GM12878 (cell line): Measurements from ENCODE around the gene DCUN1D4. TPM values are rescaled to one million over a fixed set of nuclear protein-coding genes. Genes with fewer than 3 reads are reported as not detected.

Source experiments
- ATF2 ChIP-seq: IDR thresholded peaks from 2 replicates; pipeline ENCODE4 v1.6.1; 2012; ENCODE audit warnings: low read length, inconsistent platforms
- BHLHE40 ChIP-seq, 2 experiments: fragments of 450-650 bp in 1 of 2; IDR thresholded peaks; 2 replicates each; pipeline ENCODE4 v1.6.1; 2011 to 2017; ENCODE audit warnings: low read depth in 2 of 2, borderline replicate concordance in 1 of 2, improper control_type of control experiment in 1 of 2, low read length in 1 of 2, mild to moderate bottlenecking in 1 of 2
- CBFB ChIP-seq: IDR thresholded peaks from 2 replicates; pipeline ENCODE4 v1.6.1; 2016; ENCODE audit warnings: antibody characterized with exemption, low read depth
- CREB1 ChIP-seq: IDR thresholded peaks from 2 replicates; pipeline ENCODE4 v1.6.1; 2012; ENCODE audit warnings: low read depth, mild to moderate bottlenecking, inconsistent platforms
- HCFC1 ChIP-seq: fragments of 150-350 bp; IDR thresholded peaks from 2 replicates; pipeline ENCODE4 v1.6.1; 2014; ENCODE audit warnings: low read length
- IKZF1 ChIP-seq: fragments of 450-650 bp; conservative IDR thresholded peaks from 2 replicates; pipeline ENCODE4 v1.6.1; 2017; ENCODE audit warnings: antibody characterized with exemption, mild to moderate bottlenecking
- IKZF2 ChIP-seq, 2 experiments: fragments of 450-650 bp; IDR thresholded peaks; 2 replicates each; pipeline ENCODE4 v1.6.1; 2017; ENCODE audit warnings: mild to moderate bottlenecking in 2 of 2, moderate library complexity in 2 of 2
- NFXL1 ChIP-seq: fragments of 450-650 bp; IDR thresholded peaks from 2 replicates; pipeline ENCODE4 v1.6.1; 2017; ENCODE audit warnings: antibody characterized with exemption, mild to moderate bottlenecking, borderline replicate concordance
- NR2C1 ChIP-seq: fragments of 450-650 bp; IDR thresholded peaks from 2 replicates; pipeline ENCODE4 v1.6.1; 2017; ENCODE audit warnings: antibody characterized with exemption, mild to moderate bottlenecking, moderate library complexity
- RUNX3 ChIP-seq: IDR thresholded peaks from 2 replicates; pipeline ENCODE4 v1.6.1; 2012; ENCODE audit warnings: low read length, inconsistent platforms
- SMAD5 ChIP-seq: IDR thresholded peaks from 2 replicates; pipeline ENCODE4 v1.6.1; 2016; ENCODE audit warnings: antibody characterized with exemption, low read depth
- SREBF1 ChIP-seq: IDR thresholded peaks from 2 replicates; pipeline ENCODE4 v1.6.1; 2012; ENCODE audit warnings: mild to moderate bottlenecking, low read length
- ZBTB40 ChIP-seq: fragments of 450-650 bp; IDR thresholded peaks from 2 replicates; pipeline ENCODE4 v1.6.1; 2016; ENCODE audit warnings: mild to moderate bottlenecking, moderate library complexity, borderline replicate concordance
- ZNF687 ChIP-seq: fragments of 450-650 bp; IDR thresholded peaks from 2 replicates; pipeline ENCODE4 v1.6.1; 2017; ENCODE audit warnings: mild to moderate bottlenecking, moderate library complexity
- polyA plus RNA-seq, 11 experiments: library from polyadenylated mRNA; depleted of rRNA in 4 of 11; unstranded in 6 of 11; stranded (reverse) in 5 of 11; fragments of >200 nt; fragmentation: Nextera tagmentation in 4 of 11; fragmentation: Illumina TruSeq in 1 of 11; extraction: Ambion mirVana in 4 of 11; extraction: Trizol in 1 of 11; gene quantifications; 1 replicate in 1 of 11; 2 replicates in 10 of 11; pipeline versions ENCODE4 v1.2.1 to v1.2.3, GENCODE V29; 2011 to 2016; ENCODE audit warnings: inconsistent platforms in 2 of 11, missing spikeins in 2 of 11, low read depth in 1 of 11
- total RNA-seq, 4 experiments: library from RNA; depleted of rRNA in 3 of 4; stranded (reverse); fragments of >200 nt in 3 of 4; fragmentation: Illumina TruSeq in 1 of 4; extraction: Trizol in 1 of 4; gene quantifications; 2 replicates each; pipeline versions ENCODE4 v1.2.1 to v1.2.3, GENCODE V29; 2013 to 2021
- TF ChIP-seq, protein P1 (sequence below): fragments of 450-650 bp; IDR thresholded peaks from 2 replicates; pipeline ENCODE4 v1.6.1; 2017; ENCODE audit warnings: low read depth, mild to moderate bottlenecking, moderate library complexity
- TF ChIP-seq, protein P2 (sequence below): IDR thresholded peaks from 2 replicates; pipeline ENCODE4 v1.6.1; 2011; ENCODE audit warnings: borderline replicate concordance, low read depth, mild to moderate bottlenecking, moderate library complexity, mixed read lengths, low read length; ENCODE audit not compliant: insufficient read depth; ENCODE audit errors: extremely low read length

The DCUN1D4 gene
- total and polyA plus RNA-seq, 10 of the 15 experiments (the other 5 are each of a cell fraction or from before 2014, with no cell fraction given): 7.1 to 62.6 (median 16.8) TPM

DNA sequence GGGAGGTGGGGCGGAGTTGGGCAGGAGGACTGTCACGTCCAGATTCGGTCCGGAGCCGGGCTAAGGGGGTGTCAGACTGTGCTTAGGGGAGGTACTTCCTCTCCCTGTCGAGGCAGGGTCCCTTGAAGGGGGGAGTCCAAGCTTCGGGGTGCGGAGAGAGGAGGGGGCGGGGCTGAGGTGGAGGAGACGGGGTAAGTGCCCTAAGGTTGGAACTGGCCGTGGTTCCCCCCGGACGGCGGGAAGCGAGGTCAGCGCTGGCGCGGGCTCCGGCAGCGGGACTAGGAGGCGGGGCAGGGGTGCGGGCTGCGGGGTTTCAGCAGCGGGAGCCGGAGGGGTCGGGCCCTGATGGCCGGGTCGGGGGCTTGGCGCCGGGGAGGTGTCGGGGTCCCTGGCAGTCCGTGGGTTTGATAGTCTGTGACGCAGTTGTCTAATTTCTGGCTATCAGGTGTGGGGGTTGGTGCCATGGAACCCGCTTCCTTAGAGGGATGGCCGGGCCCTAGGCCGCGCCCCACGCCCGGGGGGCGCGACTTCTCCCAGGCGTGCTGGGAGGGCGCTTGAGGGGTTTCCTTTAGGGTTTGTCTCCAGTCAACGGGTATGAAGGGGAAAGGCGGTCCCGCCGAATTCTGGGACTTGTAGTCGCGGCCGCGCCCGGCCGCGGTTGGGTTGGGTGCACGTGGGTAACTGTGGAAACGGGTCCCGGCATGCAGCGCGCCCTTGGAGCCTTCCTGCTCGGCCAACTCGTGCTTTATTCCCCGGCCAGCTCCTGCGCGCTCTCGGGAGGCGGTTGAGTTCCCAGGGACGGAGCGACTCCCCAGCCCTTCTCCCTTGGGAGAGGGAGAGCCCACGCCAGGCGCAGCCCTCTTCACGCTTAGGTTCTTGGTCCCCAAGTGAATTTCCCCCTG is 1.5 kb downstream of the DCUN1D4 start (continued):
- TF ChIP-seq CREB1 (peak; percentile 53; the same call in 1 of the 2 replicates), NR2C1 (0 out of 2 replicates have a peak, but pooled peaks have one; percentile 56), RUNX3 (peak; percentile 78), IKZF1 (peak; percentile 78), ATF2 (no peak), SMAD5 (0 out of 2 replicates have a peak, but pooled peaks have one; percentile 30), IKZF2 (IDR thresholded peaks at IDR 0.05) (peak in 1 of 2 experiments; percentile 10; a peak in 1 of 4 replicates), BHLHE40 (IDR thresholded peaks at IDR 0.05; ENCODE audit: borderline replicate concordance in 1 of 2, low read depth in 2 of 2, low read length in 1 of 2) (peak; percentile 90 to 93), CBFB (peak; percentile 38; the same call in 1 of the 2 replicates), ZBTB40 (no peak), NFXL1 (no peak), HCFC1 (peak; percentile 85), ZNF687 (peak; percentile 50), SREBF1 (peak; percentile 71)
- TF ChIP-seq, protein P1, sequence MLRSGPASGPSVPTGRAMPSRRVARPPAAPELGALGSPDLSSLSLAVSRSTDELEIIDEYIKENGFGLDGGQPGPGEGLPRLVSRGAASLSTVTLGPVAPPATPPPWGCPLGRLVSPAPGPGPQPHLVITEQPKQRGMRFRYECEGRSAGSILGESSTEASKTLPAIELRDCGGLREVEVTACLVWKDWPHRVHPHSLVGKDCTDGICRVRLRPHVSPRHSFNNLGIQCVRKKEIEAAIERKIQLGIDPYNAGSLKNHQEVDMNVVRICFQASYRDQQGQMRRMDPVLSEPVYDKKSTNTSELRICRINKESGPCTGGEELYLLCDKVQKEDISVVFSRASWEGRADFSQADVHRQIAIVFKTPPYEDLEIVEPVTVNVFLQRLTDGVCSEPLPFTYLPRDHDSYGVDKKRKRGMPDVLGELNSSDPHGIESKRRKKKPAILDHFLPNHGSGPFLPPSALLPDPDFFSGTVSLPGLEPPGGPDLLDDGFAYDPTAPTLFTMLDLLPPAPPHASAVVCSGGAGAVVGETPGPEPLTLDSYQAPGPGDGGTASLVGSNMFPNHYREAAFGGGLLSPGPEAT: 0 out of 2 replicates have a peak, but pooled peaks have one; percentile 34
- TF ChIP-seq, protein P2, sequence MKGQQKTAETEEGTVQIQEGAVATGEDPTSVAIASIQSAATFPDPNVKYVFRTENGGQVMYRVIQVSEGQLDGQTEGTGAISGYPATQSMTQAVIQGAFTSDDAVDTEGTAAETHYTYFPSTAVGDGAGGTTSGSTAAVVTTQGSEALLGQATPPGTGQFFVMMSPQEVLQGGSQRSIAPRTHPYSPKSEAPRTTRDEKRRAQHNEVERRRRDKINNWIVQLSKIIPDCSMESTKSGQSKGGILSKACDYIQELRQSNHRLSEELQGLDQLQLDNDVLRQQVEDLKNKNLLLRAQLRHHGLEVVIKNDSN: peak; percentile 85
